ENCODE measurements around the gene IDH3B.

- TF ChIP-seq, protein P1, sequence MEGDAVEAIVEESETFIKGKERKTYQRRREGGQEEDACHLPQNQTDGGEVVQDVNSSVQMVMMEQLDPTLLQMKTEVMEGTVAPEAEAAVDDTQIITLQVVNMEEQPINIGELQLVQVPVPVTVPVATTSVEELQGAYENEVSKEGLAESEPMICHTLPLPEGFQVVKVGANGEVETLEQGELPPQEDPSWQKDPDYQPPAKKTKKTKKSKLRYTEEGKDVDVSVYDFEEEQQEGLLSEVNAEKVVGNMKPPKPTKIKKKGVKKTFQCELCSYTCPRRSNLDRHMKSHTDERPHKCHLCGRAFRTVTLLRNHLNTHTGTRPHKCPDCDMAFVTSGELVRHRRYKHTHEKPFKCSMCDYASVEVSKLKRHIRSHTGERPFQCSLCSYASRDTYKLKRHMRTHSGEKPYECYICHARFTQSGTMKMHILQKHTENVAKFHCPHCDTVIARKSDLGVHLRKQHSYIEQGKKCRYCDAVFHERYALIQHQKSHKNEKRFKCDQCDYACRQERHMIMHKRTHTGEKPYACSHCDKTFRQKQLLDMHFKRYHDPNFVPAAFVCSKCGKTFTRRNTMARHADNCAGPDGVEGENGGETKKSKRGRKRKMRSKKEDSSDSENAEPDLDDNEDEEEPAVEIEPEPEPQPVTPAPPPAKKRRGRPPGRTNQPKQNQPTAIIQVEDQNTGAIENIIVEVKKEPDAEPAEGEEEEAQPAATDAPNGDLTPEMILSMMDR (conservative IDR thresholded peaks at IDR 0.05; ENCODE audit: low read depth, low read length) = no peak
- TF ChIP-seq EZH2 (IDR thresholded peaks at IDR 0.05; ENCODE audit: borderline replicate concordance, low read depth, low read length, poor library complexity, severe bottlenecking) = no peak
Measured at GRCh38 chr20:2673453-2673852, 9.4 kb upstream of the IDH3B start.

All from A673 (cell line).